GM19328 (cell line): ENCODE data around the gene GNAI1.

Source experiments
- ATAC-seq: cut with Tn5 transposase; IDR thresholded peaks from one replicate; pipeline ENCODE4 v1.9.1; 2021; ENCODE audit warnings: mild to moderate bottlenecking, moderate library complexity; ENCODE audit not compliant: unreplicated experiment

The GNAI1 gene

DNA sequence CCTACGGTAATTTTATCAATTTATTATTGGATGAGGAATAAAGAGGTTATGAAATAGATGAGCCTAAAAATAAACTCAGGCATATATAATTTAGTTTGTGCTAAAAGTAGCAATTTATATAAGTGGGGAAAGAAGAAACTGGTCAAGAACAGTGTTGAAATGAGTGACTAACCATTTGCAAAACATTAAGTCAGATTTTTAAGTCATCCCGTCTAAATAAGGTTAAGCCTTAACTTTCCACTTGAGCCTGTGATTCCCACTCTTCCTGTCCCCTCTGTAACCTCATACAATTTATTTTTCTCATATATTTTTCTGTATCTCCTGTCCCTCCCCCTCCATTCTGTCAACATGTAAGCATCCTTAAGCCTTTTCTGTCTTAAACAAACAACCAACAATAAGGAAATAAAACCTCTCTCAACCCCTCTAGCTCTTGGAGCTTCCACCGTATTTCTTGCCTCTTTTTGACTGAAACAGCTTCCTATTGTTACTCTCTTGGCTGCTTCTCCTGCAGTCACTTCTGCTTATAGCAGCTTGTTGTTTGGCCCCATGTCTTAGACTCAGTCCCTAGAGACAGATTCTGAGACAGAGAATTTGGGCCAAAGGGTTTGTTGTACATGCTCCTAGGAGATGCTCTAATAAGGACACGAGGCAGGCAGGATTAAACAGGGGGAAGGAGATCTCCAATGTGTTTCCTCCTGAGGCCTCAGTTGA, 109.7 kb downstream of the GNAI1 start:
- ATAC-seq: no peak

DNA sequence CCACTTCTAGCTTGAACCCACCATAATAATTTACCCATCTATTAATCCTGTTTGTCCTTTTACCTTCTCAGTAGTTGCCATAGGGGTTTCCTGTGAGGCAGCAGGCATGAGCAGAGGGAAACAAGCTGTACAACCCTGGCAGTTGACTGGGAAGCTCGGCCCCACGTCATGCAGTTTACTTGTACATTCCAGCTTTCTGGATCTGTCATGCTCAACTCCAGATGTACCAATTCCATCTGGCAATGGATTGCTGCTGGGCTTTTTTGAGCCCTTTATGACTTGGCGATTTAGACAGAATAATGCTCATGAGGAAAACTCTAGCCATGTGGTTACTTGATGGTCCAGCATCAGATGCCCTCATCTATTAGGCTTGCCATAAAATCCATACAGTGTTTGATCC, 112.5 kb downstream of the GNAI1 start:
- ATAC-seq: no peak

DNA sequence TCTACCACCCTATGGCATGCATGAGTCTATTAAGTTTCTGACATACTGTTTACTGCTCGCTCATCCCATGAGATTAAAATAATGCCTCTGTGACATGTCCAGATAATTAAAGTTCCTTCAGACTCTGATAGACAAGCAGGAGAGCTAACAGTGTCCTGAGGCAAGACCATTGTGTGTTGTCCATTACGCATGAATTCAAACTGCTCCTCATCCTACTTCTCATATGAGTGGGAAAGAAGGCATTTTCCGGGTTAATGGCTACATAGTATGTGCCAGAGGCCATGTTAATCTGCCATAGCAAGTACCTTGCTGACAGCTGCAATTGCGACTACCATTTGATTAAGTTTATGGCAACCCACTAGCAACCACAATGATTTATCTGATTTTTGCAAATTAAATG, 113.3 kb downstream of the GNAI1 start:
- no peak for ATAC-seq

DNA sequence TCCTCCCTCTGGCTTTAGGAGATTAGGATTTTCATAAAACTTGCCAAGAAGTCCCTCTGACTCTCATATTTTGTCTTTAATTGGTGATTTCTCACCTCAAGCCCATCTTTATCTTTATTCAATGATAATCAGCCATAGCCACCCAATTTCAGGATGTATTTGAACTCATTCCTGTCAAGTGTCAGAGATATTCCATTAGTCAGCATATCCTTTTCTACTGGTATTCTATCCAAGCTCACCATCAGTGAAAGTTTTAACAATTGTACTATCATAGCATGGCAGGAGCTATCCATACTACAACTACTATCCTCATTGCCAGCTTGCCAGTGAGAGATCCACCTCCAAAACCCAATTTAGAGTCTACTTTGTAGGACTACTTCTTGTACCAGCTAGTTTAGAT, 114.6 kb downstream of the GNAI1 start:
- no peak for ATAC-seq

DNA sequence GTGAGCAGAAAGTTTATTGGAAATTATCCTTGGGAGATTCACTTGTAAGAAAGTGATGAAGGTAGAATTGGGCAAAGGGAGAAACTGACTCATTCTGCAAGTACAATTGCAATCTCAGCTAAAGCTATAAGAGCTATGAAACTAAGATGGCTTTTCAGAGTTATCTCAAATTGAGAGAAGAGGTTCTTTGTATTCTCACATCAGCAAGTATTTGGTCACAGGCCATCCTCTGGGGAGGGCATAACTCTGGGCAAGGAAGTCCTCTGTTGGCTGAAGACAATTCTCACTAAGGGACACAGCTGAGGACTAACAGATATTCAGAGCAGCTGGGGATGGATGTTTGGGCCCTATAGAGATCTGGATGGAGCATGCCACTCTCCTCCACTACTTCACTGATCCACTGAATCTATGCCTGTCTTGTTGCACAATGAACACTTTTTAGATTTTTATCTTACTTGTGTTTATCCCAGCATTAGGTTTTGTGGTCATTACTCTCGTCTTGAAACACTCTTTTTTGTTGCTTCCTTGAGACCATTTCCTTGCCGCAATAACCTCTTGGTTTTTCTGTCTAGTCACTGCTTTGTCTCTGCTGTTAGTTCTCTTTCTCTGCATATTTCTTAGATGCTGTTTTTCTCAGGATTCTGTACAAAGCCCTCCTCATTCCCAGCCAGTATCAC, 115.1 kb downstream of the GNAI1 start:
- no peak for ATAC-seq

DNA sequence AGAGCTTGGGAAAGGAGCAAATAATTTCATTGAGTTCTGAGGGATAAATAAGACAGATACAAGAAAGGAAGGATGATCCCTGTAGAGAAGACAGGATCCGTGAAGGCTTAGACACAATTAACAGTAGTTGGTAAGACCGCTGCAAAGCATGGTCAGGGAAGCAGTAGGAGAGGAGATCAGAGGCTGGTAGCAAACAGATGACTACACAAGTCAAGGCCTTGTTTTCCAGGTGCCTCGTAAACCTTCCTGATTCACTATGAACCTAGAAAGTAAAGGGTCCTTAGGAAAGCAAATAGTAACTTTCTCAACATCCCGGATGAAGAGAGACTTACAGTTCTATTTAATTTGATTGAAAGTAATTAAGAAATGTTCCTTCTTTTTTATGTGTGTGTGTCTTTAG, 118.6 kb downstream of the GNAI1 start:
- no peak for ATAC-seq

DNA sequence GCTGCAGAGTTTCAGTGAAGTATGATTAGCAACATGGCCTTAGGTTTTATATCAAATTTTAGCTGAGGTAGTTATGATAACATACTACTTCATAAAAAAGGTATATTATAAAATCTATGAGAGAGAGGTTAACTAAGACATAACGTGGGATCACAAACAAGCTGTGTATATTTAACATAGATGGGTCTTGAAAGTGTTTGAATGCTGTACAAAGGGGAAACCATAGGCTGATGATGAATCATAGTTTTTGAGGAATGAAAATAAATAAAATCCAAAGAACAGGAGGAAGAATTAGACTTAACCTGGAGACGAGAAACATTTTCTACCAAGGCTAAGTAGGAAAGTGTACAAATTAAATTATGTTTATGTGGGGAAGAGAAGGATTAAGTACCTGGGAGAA, 119.0 kb downstream of the GNAI1 start:
- ATAC-seq: no peak

DNA sequence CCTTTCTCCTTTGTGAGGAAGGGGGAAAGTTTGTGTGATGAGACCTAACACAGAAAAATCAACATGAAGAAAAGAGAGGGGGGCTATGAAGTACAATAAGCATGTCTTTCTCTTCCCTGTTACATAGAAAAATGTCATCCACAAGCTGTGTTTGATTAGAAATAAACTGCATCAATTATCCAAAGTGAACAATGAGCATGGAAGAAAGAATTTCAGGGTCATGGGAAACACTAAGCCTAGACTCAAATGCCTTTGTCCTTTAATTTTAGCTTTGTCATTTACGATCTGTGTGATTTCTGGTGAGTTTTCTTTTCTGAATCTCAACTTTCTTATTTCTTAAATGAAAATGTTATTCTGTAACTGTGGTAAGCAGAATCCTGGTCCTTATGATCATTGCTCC, 121.0 kb downstream of the GNAI1 start:
- no peak for ATAC-seq

DNA sequence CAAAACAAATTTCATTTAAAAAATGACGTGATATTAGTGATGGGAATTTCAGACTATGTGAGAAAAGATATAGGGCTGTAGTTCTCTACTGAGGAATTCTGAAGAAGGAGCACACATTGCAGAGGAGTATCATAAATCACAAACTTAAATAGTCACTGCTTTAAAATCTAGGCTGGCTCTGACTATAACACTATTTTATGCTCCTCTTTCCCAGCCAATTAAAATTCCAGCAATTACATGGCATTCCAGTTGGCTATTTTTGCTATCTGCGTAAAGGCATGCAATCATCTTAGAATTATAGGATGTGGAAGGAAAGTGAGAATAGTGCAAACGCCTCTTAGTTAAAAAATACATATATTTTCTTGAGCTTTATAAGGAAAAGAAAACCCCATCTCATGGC, 123.1 kb downstream of the GNAI1 start:
- no peak for ATAC-seq

DNA sequence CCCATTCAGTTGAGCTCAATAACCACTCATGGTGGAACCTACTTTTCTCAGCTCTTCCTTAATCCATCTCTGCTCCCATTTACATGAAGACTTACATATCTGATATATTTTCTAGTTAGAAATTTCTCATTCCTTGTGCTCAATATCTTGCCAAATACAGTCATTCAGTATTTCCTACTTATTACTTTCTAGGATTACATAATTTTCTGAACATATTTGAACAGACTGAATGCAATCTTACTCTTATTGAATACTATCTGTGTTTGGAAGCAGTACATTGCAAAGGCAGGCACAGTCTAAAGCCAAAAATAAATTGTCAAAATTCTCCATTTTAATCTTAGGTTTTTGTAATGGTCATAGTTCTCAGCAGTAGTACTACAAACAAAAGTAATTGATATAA, 126.0 kb downstream of the GNAI1 start:
- ATAC-seq: no peak

DNA sequence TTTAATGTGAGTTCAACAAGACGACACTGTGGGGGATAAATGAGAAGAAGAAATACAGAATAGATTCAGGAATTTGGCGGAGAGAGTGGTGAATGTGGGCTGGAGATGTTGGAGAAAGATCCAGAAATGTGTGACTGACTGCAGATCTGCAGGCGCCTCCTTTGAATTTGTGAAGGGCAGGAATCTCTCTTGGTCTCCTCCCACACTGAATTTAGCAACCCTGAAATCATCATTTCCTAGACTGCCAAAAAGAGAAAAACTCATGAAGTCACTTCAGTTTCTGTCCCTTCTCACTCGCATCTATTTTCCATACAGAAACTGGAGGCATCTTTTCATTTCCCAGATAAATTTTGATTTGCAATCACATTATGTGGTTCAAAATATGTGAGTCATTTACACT, 128.7 kb downstream of the GNAI1 start:
- no peak for ATAC-seq

DNA sequence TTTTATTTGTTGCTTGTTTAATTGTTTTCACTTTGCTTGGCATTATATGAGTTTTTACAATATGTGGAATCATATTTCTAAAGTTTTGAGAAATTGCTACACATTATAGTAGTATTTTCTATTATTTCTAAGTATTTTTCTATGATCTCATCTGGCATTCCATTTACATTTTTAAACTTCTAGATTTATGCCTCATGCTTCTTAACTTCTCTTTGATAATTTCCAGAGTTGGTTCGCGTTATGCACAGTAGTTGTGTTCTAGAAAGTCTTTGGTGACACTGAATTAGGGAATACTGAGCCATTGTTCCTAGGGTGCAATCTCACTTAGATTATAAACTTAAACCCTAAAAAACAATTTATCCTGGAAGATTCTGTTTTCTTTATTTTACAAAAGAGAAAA, 129.2 kb downstream of the GNAI1 start:
- no peak for ATAC-seq

DNA sequence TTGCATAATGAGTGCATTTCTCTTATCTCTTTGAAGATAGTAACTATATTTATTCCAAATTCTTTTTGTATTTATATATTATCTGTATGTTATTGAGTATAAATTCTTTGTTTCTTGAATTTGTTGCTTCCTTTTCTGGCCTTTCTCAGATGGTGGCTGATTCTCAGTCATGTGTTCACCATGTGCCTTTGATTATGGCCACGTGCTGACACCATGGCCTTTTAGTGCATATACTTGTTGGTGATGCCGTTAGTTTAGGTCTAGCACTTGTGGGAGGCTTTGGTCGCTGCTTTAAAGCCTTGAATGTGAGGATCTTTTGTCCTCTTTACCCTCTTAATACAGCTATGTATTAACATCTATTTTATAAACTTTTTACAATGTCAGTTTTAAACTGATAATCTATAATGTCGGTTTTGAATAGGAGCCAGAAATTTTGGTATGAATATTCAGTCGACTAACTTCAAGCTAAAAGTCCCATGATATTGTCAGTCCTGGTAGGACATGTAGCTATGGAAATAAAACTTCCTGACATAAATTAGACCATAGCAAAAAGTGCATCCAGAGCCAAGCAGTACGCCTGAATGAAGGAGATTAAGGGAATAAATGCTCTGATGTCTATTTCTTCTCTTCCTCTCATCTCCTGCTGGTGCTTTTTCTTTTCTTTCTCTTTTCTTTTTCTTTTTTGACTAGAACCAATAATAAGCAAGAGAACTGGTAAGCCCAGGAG, 130.3 kb downstream of the GNAI1 start:
- ATAC-seq: no peak

DNA sequence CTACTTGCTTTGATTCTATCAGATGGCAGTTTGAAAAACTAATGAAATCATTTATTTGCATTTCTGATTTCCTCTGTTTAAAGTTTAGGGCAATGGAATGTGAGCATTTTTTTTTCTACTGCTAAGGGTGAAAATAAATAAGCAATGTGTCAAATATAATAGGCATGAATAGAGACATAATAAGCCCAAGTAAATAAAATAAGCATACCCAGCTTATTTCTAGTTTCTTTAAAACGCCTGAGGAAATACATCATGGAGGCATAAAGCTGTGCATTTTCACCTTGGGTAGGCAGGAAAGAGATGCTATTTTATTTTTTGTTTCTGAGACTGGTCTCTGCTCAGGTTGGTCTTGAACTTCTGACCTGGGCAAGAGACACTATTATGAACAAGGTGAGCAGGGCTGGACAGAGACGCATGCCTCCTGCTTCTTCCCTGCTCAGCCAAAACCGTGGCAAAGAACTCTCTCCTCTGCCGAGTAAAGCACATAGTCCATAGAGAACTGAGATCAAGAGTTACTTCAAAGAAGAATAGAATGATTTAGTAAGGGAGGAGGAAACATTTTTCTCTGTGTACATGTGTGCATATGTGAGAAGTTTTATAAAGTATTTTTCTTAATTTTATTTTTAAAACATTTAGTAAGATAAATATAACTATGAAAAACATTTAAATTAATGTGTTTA, 138.1 kb downstream of the GNAI1 start:
- ATAC-seq: no peak

DNA sequence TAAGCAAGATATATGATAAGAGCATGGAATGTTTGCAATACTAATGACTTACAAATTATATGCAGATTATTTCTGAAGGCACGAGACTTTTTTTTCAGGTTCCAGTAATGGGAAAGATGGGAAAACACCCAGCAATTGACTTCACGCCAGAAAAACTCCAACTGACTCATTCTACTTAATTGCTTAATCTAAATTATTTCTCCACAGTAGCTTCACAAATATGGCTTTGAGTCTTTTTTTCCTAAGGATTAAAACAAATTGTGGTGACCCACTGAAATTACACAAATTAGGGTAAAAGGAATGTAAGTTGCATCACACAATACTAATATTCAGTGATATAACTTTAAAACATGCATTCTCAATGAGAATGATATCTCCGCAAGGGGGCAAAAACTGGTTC, 138.7 kb downstream of the GNAI1 start:
- no peak for ATAC-seq

DNA sequence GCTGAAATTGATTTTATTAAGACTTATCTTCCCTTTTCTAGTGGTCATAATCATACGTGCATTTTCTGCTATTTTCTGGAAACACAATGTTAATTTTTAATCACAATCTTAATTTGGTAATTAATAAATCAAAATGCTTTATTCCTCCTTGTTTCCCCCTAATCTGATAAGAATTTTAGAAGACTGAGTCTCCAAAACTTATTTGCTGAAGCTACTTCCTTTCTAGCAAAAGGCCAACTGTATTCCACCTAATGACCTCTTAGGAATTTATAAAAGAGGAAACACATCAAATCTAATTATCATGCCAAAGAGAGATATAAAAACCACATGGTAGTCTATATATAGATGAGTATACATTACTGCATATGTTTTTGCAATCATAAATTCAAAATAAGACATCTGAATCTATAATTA, 140.6 kb downstream of the GNAI1 start:
- no peak for ATAC-seq
